Testis (tissue), 3 donors: ENCODE measurements around the gene CACNA2D1. TPM values are rescaled to one million over a fixed set of nuclear protein-coding genes. Genes with fewer than 3 reads are reported as not detected.

Experiments
- DNase-seq: peaks from one replicate; pipeline ENCODE4 v3.0.0-alpha.2; 2019
- H3K27ac ChIP-seq, 2 donors: fragments of 200-600 bp; sonication (generic); one replicate each; pipeline ENCODE4 v1.5.1; 2019
- H3K27me3 ChIP-seq: fragments of 200-600 bp; sonication (generic); one replicate; pipeline ENCODE4 v1.5.1; 2019
- H3K36me3 ChIP-seq: fragments of 200-600 bp; sonication (generic); one replicate; pipeline ENCODE4 v1.5.1; 2017; ENCODE audit warnings: low read depth; ENCODE audit errors: missing control alignments
- H3K4me1 ChIP-seq: fragments of 200-600 bp; sonication (generic); one replicate; pipeline ENCODE4 v1.5.1; 2019
- H3K4me3 ChIP-seq, 2 donors: fragments of 200-600 bp; sonication (generic); one replicate each; pipeline ENCODE4 v1.5.1; 2017 to 2019
- H3K9me3 ChIP-seq: fragments of 200-600 bp; sonication (generic); one replicate; pipeline ENCODE4 v1.5.1; 2017
- POLR2A ChIP-seq: fragments of 450-650 bp; IDR thresholded peaks from one replicate; pipeline ENCODE4 v1.6.1; 2017; ENCODE audit warnings: antibody characterized with exemption, mild to moderate bottlenecking, moderate library complexity
- WGBS, 2 donors: methylation state at CpG; one replicate each; pipeline ENCODE4 v1.1.5; 2018; 5-methylcytosine and 5-hydroxymethylcytosine counted together
- intact Hi-C: fragments of 100-400 bp; cut with DNase I; formaldehyde crosslinking; loops from one replicate; pipeline ENCODE4 v1.15.1; 2023; ENCODE audit warnings: low total_unique reads
- polyA plus RNA-seq: library from polyadenylated mRNA; stranded (reverse); fragments of 350-450 nt; fragmentation: Illumina TruSeq; extraction: RNeasy Lipid Tissue Mini Kit (QIAGEN cat#74804); gene quantifications from one replicate; pipeline ENCODE4 v1.2.3, GENCODE V29; 2014; ENCODE audit warnings: low read depth, low replicate concordance; ENCODE audit not compliant: insufficient read depth
- total RNA-seq, 2 donors: library from RNA; depleted of rRNA; stranded (reverse); fragments of >200 nt; gene quantifications; one replicate each; pipeline ENCODE4 v1.2.3, GENCODE V29; 2016
- TF ChIP-seq, protein P1 (sequence below), 3 experiments: fragments of 450-650 bp in 2 of 3; fragments of 200-600 bp in 1 of 3; sonication (generic) in 1 of 3; IDR thresholded peaks; one replicate each; pipeline ENCODE4 v1.5.1; 2016 to 2019; ENCODE audit warnings: antibody characterized with exemption in 3 of 3, mild to moderate bottlenecking in 2 of 3, moderate library complexity in 1 of 3

CACNA2D1 gene
- total and polyA plus RNA-seq, 3 donors from 2014 or later: 5.4 to 29.1 (median 28.0) TPM

DNA sequence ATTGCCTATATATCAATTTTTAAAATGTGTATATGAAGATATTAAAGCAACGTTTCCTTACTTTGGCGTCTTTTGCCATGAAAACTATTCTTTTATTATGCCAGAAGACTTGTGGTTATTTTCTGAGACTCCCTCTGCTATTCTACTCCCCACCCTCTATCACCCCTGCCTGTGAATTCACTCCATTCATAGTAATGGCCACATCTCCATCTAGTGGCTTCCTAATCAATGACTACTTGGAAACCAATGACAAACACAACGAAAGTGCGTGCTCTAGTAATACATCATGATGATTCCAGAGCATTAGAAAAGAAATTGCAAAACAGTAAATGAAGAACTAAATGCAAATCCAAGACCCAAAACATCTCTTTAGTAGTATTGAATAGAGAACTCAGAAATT is 487.1 kb downstream of the CACNA2D1 start:
- Histone ChIP-seq H3K27me3 (no peaks in the 10 kb centered on the region), H3K27ac (no peak overlapping the region), H3K4me3 (no peak overlapping the region), H3K9me3 (no peaks in the 10 kb centered on the region), H3K36me3 (no peaks in the 10 kb centered on the region), H3K4me1 (no peaks in the 10 kb centered on the region)
- 63 to 69% methylated on average over 4 of the region's 4 CpGs for WGBS, 2 donors
- TF ChIP-seq, protein P1, sequence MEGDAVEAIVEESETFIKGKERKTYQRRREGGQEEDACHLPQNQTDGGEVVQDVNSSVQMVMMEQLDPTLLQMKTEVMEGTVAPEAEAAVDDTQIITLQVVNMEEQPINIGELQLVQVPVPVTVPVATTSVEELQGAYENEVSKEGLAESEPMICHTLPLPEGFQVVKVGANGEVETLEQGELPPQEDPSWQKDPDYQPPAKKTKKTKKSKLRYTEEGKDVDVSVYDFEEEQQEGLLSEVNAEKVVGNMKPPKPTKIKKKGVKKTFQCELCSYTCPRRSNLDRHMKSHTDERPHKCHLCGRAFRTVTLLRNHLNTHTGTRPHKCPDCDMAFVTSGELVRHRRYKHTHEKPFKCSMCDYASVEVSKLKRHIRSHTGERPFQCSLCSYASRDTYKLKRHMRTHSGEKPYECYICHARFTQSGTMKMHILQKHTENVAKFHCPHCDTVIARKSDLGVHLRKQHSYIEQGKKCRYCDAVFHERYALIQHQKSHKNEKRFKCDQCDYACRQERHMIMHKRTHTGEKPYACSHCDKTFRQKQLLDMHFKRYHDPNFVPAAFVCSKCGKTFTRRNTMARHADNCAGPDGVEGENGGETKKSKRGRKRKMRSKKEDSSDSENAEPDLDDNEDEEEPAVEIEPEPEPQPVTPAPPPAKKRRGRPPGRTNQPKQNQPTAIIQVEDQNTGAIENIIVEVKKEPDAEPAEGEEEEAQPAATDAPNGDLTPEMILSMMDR (IDR thresholded peaks at IDR 0.05): peak in 2 of 3 experiments; percentile 42 to 51
- no peak for TF ChIP-seq POLR2A
- no peak for DNase-seq
- intact Hi-C loops: no loop called here

DNA sequence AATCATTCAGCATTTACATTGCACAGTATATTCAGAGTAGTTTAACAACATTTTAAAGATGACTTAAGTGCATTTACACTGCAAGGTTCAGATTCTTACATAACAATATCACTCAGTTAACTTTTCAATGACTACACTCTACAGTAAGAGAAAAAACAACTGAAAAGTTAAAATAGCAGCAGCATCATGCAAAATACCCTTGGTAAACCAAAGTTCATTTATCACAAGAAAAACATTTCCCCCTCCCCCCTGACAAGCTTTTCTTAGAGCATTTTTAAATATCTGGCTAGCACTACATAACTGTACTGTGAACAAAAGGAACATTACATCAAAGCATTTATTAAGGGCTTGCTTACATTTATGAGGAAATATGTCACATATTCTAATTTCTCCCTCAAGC is 494.3 kb downstream of the CACNA2D1 start:
- DNase-seq: no peak
- intact Hi-C loops: no loop called here
- H3K4me1 ChIP-seq: no peaks in the 10 kb centered on the region
- no peaks in the 10 kb centered on the region for H3K36me3 ChIP-seq
- H3K27me3 ChIP-seq: no peaks in the 10 kb centered on the region
- no peak overlapping the region for H3K27ac ChIP-seq
- H3K9me3 ChIP-seq: no peaks in the 10 kb centered on the region
- no peak for TF ChIP-seq POLR2A
- TF ChIP-seq, protein P1 (IDR thresholded peaks at IDR 0.05): no peak
- H3K4me3 ChIP-seq: no peak overlapping the region

DNA sequence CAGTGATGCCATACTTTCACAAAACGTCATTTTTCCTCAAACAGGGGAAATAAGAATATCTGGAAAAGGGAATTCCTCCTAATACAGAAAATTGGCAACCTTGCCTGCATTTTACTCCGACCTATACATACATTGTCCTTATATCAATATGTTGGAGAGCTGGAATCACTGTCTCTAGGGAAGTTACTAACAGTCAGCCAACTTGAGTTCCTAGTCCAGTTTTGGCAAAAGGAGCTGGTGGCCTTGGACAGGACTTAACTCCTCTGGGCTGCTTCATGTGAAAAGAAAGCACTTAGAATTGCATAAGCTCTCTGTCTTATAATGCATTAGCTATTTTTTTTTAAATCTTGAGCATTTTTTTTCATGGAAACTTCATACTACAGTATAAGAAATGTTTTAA is 499.5 kb downstream of the CACNA2D1 start:
- WGBS, 2 donors: 57% methylated on average over 2 of the region's 2 CpGs
- Histone ChIP-seq H3K4me1 (no peaks in the 10 kb centered on the region), H3K36me3 (no peaks in the 10 kb centered on the region), H3K4me3 (no peak overlapping the region), H3K27ac (no peak overlapping the region), H3K9me3 (no peaks in the 10 kb centered on the region), H3K27me3 (no peaks in the 10 kb centered on the region)
- DNase-seq: peak; percentile 23
- intact Hi-C loops: no loop called here
- TF ChIP-seq POLR2A: no peak
- TF ChIP-seq, protein P1 (IDR thresholded peaks at IDR 0.05): no peak

DNA sequence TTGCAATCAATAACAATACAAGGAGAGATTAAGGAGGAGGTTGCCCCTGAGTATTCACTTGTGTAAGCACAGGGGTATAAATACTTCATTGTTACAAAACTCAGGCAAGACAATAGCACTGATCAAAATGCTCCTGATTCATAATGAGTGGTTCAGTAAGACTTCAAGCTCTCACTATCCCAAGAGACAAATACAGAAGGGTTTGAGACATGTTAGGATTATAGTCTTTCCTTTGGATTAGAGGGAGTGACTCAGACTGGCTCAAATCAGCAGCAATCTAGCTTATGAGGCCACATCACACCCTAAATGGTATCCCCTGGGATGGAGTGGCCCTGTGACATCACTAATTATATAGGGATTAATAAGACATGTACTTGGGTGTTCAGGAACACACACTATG is 506.5 kb downstream of the CACNA2D1 start:
- H3K9me3 ChIP-seq: no peaks in the 10 kb centered on the region
- H3K4me3 ChIP-seq: no peak overlapping the region
- no peak overlapping the region for H3K27ac ChIP-seq
- intact Hi-C loops: no loop called here
- no peak for DNase-seq
- no peaks in the 10 kb centered on the region for H3K4me1 ChIP-seq
- H3K27me3 ChIP-seq: no peaks in the 10 kb centered on the region
- TF ChIP-seq POLR2A: no peak
- TF ChIP-seq, protein P1 (IDR thresholded peaks at IDR 0.05): no peak
- no peaks in the 10 kb centered on the region for H3K36me3 ChIP-seq

DNA sequence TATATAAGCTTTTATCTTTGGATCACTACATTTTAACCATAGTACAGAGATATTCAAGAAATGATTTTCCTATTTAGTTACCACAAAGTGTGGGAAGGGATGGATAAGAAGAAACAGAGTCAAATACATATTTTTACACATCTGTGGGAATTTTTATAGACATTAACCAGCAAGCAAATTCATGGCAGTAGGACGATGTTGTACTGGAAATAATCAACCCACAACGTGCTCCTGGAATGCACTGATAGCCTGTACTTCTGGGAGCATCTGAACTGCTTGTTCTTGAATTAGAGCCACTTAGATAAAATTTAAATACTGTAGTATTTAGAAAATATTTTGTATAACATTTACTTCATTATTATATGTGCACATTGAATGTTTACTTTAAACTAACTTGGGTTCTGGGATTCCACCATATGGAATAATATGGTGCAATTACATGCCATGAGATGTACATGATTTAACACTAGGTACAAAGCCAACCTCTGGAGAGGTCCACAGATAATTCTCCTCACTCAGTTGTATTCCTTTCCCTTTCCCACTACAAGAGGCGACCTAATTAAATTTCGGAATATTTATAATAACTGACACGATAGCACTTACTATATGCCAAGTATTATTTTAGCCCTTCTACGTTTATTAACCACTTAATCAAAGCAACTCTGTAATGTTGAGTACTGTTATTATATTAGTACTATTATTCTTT is 508.8 kb downstream of the CACNA2D1 start:
- intact Hi-C loops: no loop called here
- no peaks in the 10 kb centered on the region for H3K36me3 ChIP-seq
- no peaks in the 10 kb centered on the region for H3K27me3 ChIP-seq
- DNase-seq: no peak
- no peak overlapping the region for H3K4me3 ChIP-seq
- 40 to 45% methylated on average over 6 of the region's 6 CpGs for WGBS, 2 donors
- no peaks in the 10 kb centered on the region for H3K4me1 ChIP-seq
- H3K27ac ChIP-seq: peak overlapping the region in 1 of 2 donors; percentile 12
- no peak for TF ChIP-seq POLR2A
- TF ChIP-seq, protein P1 (IDR thresholded peaks at IDR 0.05): no peak
- H3K9me3 ChIP-seq: no peaks in the 10 kb centered on the region
